Tibial artery (tissue), 4 donors: Measurements from ENCODE around the gene PPP1R12C.

Experiments
- DNase-seq, 2 donors: peaks; one replicate each; pipeline ENCODE4 v3.0.0-alpha.2; 2019
- H3K27ac ChIP-seq, 2 donors: fragments of 200-600 bp; sonication (generic) in 1 of 2; 1 replicate in 1 of 2; 2 replicates in 1 of 2; pipeline ENCODE4 v1.5.1; 2018 to 2019; ENCODE audit warnings: mild to moderate bottlenecking in 1 of 2
- H3K27me3 ChIP-seq, 2 donors: fragments of 200-600 bp; sonication (generic) in 1 of 2; one replicate each; pipeline versions ENCODE4 v1.5.1 to v1.6.0; 2016 to 2019
- H3K36me3 ChIP-seq, 3 donors: fragments of 200-600 bp; sonication (generic) in 2 of 3; one replicate each; pipeline ENCODE4 v1.5.1; 2016 to 2019; ENCODE audit warnings: mild to moderate bottlenecking in 2 of 3
- H3K4me1 ChIP-seq, 4 donors: fragments of 200-600 bp; sonication (generic) in 2 of 4; 1 replicate in 3 of 4; 2 replicates in 1 of 4; pipeline ENCODE4 v1.5.1; 2016 to 2019
- H3K4me3 ChIP-seq, 2 donors: fragments of 200-600 bp; sonication (generic) in 1 of 2; 1 replicate in 1 of 2; 2 replicates in 1 of 2; pipeline ENCODE4 v1.5.1; 2018 to 2019; ENCODE audit warnings: mild to moderate bottlenecking in 2 of 2
- H3K9me3 ChIP-seq, 3 donors: fragments of 200-600 bp; sonication (generic) in 1 of 3; one replicate each; pipeline ENCODE4 v1.5.1; 2016 to 2019
- CTCF ChIP-seq, 2 experiments: fragments of 200-600 bp in 1 of 2; fragments of 450-650 bp in 1 of 2; IDR thresholded peaks; one replicate each; pipeline ENCODE4 v1.5.1; 2017 to 2019; ENCODE audit warnings: antibody characterized with exemption in 2 of 2, mild to moderate bottlenecking in 1 of 2, moderate library complexity in 1 of 2
- intact Hi-C: fragments of 100-400 bp; cut with DNase I; formaldehyde crosslinking; loops from one replicate; pipeline ENCODE4 v1.15.0; 2023; ENCODE audit warnings: low total_unique reads

Gene PPP1R12C

GRCh38 chr19:55131421-55131820 lies 14.0 kb upstream of the PPP1R12C start:
- Histone ChIP-seq H3K27me3 (peaks cover 0 to 64% of the 10 kb centered on the region in 2 donors), H3K9me3 (no peaks in the 10 kb centered on the region), H3K4me3 (no peak overlapping the region), H3K27ac (no peak overlapping the region), H3K4me1 (no peaks in the 10 kb centered on the region), H3K36me3 (no peaks in the 10 kb centered on the region)
- no peak for TF ChIP-seq CTCF (IDR thresholded peaks at IDR 0.05)
- no peak for DNase-seq
- intact Hi-C loops = no loop called here

GRCh38 chr19:55119053-55119452 lies 1.6 kb upstream of the PPP1R12C start:
- peaks cover 0 to 36% (median 30%) of the 10 kb centered on the region in 4 donors for H3K4me1 ChIP-seq
- no peak for DNase-seq
- peaks cover 0 to 6% of the 10 kb centered on the region in 2 donors for H3K27me3 ChIP-seq
- no peak overlapping the region for H3K4me3 ChIP-seq
- intact Hi-C loops = loop anchor here (5.0 kb wide), 1 partner anchor 652 kb away; no protein-coding TSS in a partner anchor
- TF ChIP-seq CTCF (IDR thresholded peaks at IDR 0.05) = no peak
- H3K36me3 ChIP-seq = no peaks in the 10 kb centered on the region
- H3K27ac ChIP-seq = no peak overlapping the region
- no peaks in the 10 kb centered on the region for H3K9me3 ChIP-seq

GRCh38 chr19:55118401-55118991 lies 1.1 kb upstream of the PPP1R12C start:
- intact Hi-C loops = loop anchor here (5.0 kb wide), 1 partner anchor 651 kb away; no protein-coding TSS in a partner anchor
- Histone ChIP-seq H3K9me3 (no peaks in the 10 kb centered on the region), H3K36me3 (no peaks in the 10 kb centered on the region), H3K4me1 (peaks cover 0 to 42% (median 36%) of the 10 kb centered on the region in 4 donors), H3K27me3 (peaks cover 0 to under 1% of the 10 kb centered on the region in 2 donors), H3K27ac (peak overlapping the region; percentile 75 to 88), H3K4me3 (peak overlapping the region; percentile 83 to 87)
- DNase-seq = peak in 1 of 2 donors; percentile 43
- no peak for TF ChIP-seq CTCF (IDR thresholded peaks at IDR 0.05)

GRCh38 chr19:55117663-55118391 lies 390 bp upstream of the PPP1R12C start:
- peak in 1 of 2 experiments; percentile 7 for TF ChIP-seq CTCF (IDR thresholded peaks at IDR 0.05)
- intact Hi-C loops = loop anchor here (5.0 kb wide), 1 partner anchor 651 kb away; no protein-coding TSS in a partner anchor
- Histone ChIP-seq H3K9me3 (no peaks in the 10 kb centered on the region), H3K4me3 (peak overlapping the region; percentile 83 to 87), H3K36me3 (peaks cover 0 to 4% (median 0%) of the 10 kb centered on the region in 3 donors), H3K4me1 (peaks cover 0 to 49% (median 41%) of the 10 kb centered on the region in 4 donors), H3K27ac (peak overlapping the region; percentile 75 to 88), H3K27me3 (no peaks in the 10 kb centered on the region)
- peak; percentile 99 for DNase-seq

- intact Hi-C loops = loop anchor here (5.0 kb wide), 1 partner anchor 649 kb away; no protein-coding TSS in a partner anchor
- peaks cover 0 to 61% (median 53%) of the 10 kb centered on the region in 4 donors for H3K4me1 ChIP-seq
- H3K36me3 ChIP-seq = peaks cover 0 to 18% (median 0%) of the 10 kb centered on the region in 3 donors
- no peaks in the 10 kb centered on the region for H3K9me3 ChIP-seq
- H3K27ac ChIP-seq = peak overlapping the region; percentile 88 to 92
- H3K27me3 ChIP-seq = no peaks in the 10 kb centered on the region
- peak; percentile 76 to 84 for DNase-seq
- H3K4me3 ChIP-seq = peak overlapping the region; percentile 83 to 87
- TF ChIP-seq CTCF (IDR thresholded peaks at IDR 0.05) = no peak
These were observed 1.1 kb downstream of the PPP1R12C start for GRCh38 chr19:55116232-55116858.
